ENCODE results near the gene GOLGA8B.
"Not testable (repeated sequence)": the region's sequence is repeated elsewhere in the genome, so short reads cannot be mapped to it uniquely, and the experiment has no call there.

The GOLGA8B gene

DNA sequence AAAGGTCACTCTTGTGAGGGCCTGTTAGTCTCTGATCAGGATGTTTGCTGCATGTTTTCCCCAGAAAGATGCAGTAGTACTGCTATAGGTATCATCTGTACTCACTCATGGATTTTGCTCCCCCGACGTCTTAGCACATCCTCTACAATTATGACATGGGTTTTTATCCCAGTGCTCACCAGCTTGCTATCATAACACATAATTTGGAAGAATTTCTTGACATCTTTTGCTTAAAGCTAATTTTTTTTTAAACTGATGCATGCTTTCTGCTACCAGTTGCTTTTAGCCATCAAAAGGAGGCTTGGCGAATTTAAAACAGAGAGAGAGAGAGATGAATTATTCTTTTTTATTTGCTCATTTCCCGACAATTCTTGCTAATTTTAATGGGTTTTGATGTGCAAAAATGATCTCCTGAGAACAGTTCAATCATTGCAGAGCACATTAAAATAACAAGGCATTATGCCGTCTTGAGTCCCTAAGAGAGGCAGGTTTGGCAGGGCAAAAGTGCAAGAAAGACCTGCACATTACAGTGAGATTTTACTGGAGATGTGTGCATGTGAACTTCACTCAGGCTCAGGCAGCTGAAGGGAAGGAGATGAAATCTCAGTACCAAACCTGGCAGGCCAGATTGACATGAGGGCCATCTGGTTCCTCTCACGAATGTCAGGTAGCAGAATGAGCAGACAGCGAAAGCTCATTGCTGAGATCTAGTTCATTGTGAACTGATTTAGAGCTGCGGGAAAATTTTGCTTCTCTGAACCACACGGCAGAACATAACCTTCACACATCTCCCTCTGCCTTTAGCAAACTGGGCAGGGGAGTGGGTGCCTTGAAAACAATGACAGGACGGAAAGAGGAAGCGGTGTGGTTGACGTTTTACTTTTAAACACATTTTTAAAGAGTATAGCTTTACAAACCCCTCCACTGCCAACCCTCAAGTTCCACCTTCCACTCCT lies 25.9 kb upstream of the GOLGA8B start:
- no peak overlapping the region for H3K4me3 Mint-ChIP-seq
- peaks cover 53 to 57% of the 10 kb centered on the region in 2 donors for H3K27me3 Mint-ChIP-seq
- no peak overlapping the region for H3K27ac Mint-ChIP-seq
- H3K4me1 Mint-ChIP-seq (ENCODE audit: low read depth in 2 of 2) = no peaks in the 10 kb centered on the region
- no peaks in the 10 kb centered on the region for H3K9me3 Mint-ChIP-seq
- no peaks in the 10 kb centered on the region for H3K36me3 Mint-ChIP-seq (ENCODE audit: insufficient read depth)
- no peak for DNase-seq
- peak; percentile 31 for ATAC-seq (replicated peaks)

DNA sequence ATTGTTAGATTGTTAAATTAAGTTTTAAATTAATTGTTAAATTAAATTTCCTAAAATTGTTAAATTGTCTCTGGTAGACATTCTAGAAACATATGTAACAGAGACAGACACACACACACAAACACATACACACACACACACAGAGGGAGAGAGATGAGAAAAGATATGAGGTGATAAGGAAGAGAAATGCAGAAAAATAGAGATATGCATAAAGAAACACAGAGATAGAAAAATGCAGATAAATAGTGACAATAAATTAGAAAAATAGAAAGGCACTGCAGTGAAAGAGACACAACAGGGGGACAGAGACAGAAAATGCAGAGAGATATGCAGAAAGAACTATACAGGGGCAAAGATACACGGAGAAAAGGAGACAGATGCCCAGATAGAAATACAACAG lies 25.1 kb upstream of the GOLGA8B start:
- H3K9me3 Mint-ChIP-seq = no peaks in the 10 kb centered on the region

DNA sequence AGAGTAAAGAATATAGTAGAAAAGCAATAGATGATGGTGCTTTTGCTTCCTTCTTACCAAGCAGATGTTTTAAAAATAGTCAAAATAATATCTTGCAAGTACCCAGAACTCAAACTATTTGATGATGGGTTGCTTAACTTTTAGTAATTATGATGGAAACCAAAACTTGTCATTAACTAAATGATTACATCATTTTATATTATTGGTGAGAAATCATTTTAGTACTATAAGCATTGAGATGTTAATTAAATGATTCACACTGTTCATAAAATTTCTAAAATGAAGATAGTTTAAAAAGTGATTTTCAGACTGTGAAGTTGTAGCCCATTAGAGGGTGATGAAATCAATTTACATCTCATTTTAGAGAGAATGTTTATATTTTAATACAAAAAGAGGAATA lies 24.4 kb upstream of the GOLGA8B start:
- no peaks in the 10 kb centered on the region for H3K4me1 Mint-ChIP-seq (ENCODE audit: low read depth in 2 of 2)
- no peak overlapping the region for H3K27ac Mint-ChIP-seq
- H3K4me3 Mint-ChIP-seq = no peak overlapping the region
- H3K27me3 Mint-ChIP-seq = peaks cover 58 to 64% of the 10 kb centered on the region in 2 donors
- H3K9me3 Mint-ChIP-seq = no peaks in the 10 kb centered on the region
- DNase-seq = no peak
- ATAC-seq (replicated peaks) = no peak
- H3K36me3 Mint-ChIP-seq (ENCODE audit: insufficient read depth) = no peaks in the 10 kb centered on the region

More for the DNA sequence above, 25.1 kb upstream of the GOLGA8B start:
- H3K4me1 Mint-ChIP-seq (ENCODE audit: low read depth in 2 of 2) = no peaks in the 10 kb centered on the region
- no peak overlapping the region for H3K4me3 Mint-ChIP-seq
- H3K27ac Mint-ChIP-seq = no peak overlapping the region
- no peaks in the 10 kb centered on the region for H3K36me3 Mint-ChIP-seq (ENCODE audit: insufficient read depth)
- H3K27me3 Mint-ChIP-seq = peaks cover 60 to 64% of the 10 kb centered on the region in 2 donors
- DNase-seq = no peak
- no peak for ATAC-seq (replicated peaks)

DNA sequence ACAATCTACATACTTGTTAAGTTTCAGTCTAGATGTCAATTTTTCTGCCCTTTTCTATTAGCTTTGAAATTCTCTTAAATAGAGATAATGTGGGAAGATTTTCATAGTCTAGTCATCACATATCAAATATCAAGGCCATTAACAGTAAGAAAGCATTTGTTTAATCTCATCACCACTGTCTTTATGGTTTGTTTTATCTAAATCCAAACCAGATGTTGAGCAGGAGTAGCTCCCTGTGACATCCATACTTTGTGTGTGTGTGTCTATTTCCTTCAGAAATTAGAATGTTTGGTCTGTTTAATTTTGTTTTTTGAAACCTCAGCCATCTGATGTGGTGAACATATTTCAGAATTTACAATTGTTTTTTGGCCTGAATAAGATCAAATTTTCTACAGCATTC lies 23.1 kb upstream of the GOLGA8B start:
- H3K9me3 Mint-ChIP-seq = no peaks in the 10 kb centered on the region
- H3K36me3 Mint-ChIP-seq (ENCODE audit: insufficient read depth) = no peaks in the 10 kb centered on the region
- H3K4me3 Mint-ChIP-seq = no peak overlapping the region
- no peak overlapping the region for H3K27ac Mint-ChIP-seq
- peaks cover 54 to 59% of the 10 kb centered on the region in 2 donors for H3K27me3 Mint-ChIP-seq
- no peak for DNase-seq
- no peak for ATAC-seq (replicated peaks)
- H3K4me1 Mint-ChIP-seq (ENCODE audit: low read depth in 2 of 2) = no peaks in the 10 kb centered on the region

DNA sequence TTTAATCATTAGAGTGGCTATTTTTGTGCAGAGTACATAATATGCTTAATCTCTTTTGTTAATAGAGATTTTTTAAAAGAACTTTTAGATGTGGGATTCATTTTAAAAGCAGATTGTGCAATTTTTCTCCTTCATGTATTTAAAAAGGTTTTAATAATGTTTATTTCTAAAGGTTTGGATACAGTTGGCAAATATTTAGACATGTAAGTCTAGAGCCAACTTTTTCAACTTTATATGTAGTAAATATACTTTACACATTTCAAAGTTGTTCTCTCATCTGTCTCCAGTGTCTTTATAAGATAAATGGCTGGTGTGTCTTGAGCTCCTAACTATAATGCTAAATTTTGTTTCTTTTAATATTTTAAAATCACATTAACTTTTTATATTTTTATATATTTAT lies 22.7 kb upstream of the GOLGA8B start:
- Mint-ChIP-seq H3K27ac (no peak overlapping the region), H3K9me3 (no peaks in the 10 kb centered on the region), H3K4me1 (ENCODE audit: low read depth in 2 of 2) (no peaks in the 10 kb centered on the region), H3K36me3 (ENCODE audit: insufficient read depth) (no peaks in the 10 kb centered on the region), H3K27me3 (peaks cover 50 to 60% of the 10 kb centered on the region in 2 donors), H3K4me3 (no peak overlapping the region)
- ATAC-seq (replicated peaks) (no peak), DNase-seq (no peak)

DNA sequence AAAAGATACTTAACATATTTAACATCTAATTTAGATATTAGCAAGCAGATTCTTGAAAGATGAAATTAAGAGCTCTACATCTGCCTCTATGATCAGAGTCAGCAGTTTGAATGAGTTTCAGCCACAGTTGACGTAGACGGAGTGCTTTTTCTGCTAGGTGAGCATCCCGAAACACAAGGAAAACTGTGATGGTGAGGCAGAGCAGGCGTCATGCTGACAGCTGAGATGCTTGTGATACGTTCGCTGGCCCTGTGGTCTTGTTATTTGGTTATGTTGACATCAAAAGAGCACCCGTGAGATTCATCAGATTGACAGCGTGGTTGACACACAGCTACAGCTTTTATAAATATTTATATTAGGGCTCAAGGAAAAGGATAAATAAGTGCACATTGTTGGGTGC lies 19.6 kb upstream of the GOLGA8B start:
- Mint-ChIP-seq H3K4me1 (ENCODE audit: low read depth in 2 of 2) (no peaks in the 10 kb centered on the region), H3K27me3 (peaks cover 60 to 68% of the 10 kb centered on the region in 2 donors), H3K9me3 (no peaks in the 10 kb centered on the region), H3K4me3 (no peak overlapping the region), H3K27ac (no peak overlapping the region), H3K36me3 (ENCODE audit: insufficient read depth) (no peaks in the 10 kb centered on the region)
- ATAC-seq (replicated peaks) = no peak
- no peak for DNase-seq

DNA sequence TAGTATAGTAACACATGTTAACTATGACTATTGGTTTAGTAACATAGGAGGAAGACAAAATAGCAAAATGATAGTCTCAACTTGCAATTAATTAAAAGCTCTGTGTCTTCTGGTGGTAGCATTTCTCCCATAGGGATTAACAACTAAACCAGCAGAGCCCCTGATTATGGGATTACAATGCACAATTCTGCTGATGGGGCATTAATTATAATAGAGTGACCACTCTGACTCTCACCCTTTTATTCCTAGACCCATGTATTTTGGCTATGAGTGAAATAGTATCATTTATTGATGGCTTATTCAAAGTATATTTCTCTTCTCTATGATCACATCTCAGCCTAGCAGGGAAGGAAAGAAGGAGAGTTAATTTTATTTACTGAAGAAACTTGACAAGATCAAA lies 17.5 kb upstream of the GOLGA8B start:
- DNase-seq (no peak), ATAC-seq (replicated peaks) (no peak)
- Mint-ChIP-seq H3K4me1 (ENCODE audit: low read depth in 2 of 2) (no peaks in the 10 kb centered on the region), H3K36me3 (ENCODE audit: insufficient read depth) (no peaks in the 10 kb centered on the region), H3K27ac (no peak overlapping the region), H3K9me3 (no peaks in the 10 kb centered on the region), H3K27me3 (peaks cover 54 to 55% of the 10 kb centered on the region in 2 donors), H3K4me3 (no peak overlapping the region)

DNA sequence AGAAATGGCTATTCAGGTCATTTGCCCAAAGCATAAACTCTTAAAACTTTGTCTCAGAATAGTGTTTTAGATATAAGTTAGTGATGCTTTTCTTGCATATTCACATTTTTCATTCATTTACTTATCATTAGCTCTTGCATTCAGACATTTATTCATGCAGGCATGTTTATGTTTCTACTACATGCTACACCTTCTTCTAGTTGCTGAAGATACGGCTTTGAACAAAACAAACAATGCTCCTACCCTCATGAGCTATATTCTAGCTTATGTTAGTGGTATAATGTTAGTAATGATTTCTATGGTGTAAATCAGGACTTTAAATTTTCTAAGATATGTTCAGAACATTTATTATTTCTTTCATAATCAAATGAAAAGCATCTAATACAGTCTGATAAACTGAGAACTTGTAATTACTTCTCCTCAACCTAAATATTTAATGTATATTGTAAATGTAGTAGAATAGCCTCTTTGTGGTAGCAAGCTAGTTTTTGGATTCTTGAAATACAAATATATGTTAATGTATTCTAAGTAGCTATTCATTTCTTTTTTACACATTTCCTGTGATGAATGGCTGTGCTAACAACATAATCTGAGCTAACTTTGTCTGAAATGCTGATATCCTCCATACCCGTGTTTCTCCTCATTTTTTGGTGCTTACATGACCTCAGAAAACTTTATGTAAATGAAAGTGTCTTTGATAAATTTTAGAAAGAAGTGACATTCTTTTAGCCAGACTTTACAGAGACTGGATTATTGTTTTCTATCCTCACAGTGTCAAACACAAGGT lies 15.5 kb upstream of the GOLGA8B start:
- ATAC-seq (replicated peaks) (no peak), DNase-seq (no peak)
- H3K4me3 Mint-ChIP-seq = no peak overlapping the region
- H3K27ac Mint-ChIP-seq = no peak overlapping the region
- no peaks in the 10 kb centered on the region for H3K36me3 Mint-ChIP-seq (ENCODE audit: insufficient read depth)
- peaks cover 41 to 48% of the 10 kb centered on the region in 2 donors for H3K27me3 Mint-ChIP-seq
- no peaks in the 10 kb centered on the region for H3K4me1 Mint-ChIP-seq (ENCODE audit: low read depth in 2 of 2)
- H3K9me3 Mint-ChIP-seq = no peaks in the 10 kb centered on the region

DNA sequence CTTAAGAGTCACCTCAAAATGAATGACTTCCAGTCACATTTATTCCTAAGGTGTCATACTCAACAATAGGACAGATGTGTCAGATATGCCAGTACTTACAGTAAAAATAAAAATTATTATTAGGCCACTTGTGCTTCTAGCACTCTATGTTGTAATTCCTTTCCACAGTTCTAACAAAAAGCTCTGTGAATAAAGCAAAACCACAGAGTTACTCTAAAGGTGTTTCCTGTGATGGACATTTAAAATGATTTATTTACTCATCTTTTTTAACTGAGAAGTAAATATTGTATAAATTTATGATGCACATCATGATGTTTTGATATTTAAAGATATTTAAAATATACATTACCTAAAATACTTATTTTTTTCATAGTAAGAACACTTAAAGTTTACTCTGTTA lies 13.9 kb upstream of the GOLGA8B start:
- peaks cover 29 to 46% of the 10 kb centered on the region in 2 donors for H3K27me3 Mint-ChIP-seq
- DNase-seq (no peak), ATAC-seq (replicated peaks) (no peak)
- H3K4me1 Mint-ChIP-seq (ENCODE audit: low read depth in 2 of 2) = no peaks in the 10 kb centered on the region
- H3K36me3 Mint-ChIP-seq (ENCODE audit: insufficient read depth) = no peaks in the 10 kb centered on the region
- H3K4me3 Mint-ChIP-seq = no peak overlapping the region
- no peak overlapping the region for H3K27ac Mint-ChIP-seq
- no peaks in the 10 kb centered on the region for H3K9me3 Mint-ChIP-seq

DNA sequence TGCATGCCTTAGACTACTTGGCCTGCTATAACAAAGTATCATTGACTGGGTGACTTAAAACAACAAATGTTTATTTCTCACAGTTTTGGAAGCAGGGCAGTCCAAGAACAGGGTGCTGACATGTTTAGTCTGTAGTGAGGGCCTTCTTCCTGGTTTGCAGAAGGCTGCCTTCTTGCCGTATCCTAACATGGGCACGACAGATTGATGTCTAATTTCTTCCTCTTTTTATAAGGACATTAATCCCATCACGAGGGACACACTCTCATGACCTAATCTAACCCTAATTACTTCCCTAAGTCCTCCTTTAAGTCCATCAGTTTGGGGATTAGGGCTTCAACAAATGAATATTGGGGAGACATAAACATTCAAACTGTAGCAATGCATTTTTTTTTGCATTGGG lies 10.9 kb upstream of the GOLGA8B start:
- Mint-ChIP-seq H3K4me3 (no peak overlapping the region), H3K36me3 (ENCODE audit: insufficient read depth) (no peaks in the 10 kb centered on the region), H3K4me1 (ENCODE audit: low read depth in 2 of 2) (no peaks in the 10 kb centered on the region), H3K9me3 (no peaks in the 10 kb centered on the region), H3K27me3 (peaks cover 20 to 35% of the 10 kb centered on the region in 2 donors), H3K27ac (no peak overlapping the region)
- no peak for DNase-seq
- ATAC-seq (replicated peaks) = no peak

DNA sequence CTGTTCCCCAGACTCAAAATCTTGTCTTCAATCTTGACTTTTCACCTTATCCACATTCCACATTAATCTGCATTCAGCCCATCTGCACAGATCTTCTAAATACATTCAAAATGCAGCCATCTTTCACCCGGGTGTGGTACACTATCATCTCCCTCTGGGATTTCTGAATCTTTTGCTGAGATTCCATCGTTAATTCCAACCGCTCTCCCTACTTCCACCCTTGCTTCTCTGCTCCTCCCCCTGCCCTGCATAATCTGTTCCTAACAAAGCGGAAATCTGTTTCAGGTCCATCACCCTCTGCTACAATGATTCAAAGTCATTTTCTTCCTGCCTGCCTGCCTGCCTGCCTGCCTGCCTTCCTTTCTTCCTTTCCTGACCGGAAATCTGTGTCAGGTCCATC lies 7.9 kb upstream of the GOLGA8B start:
- Mint-ChIP-seq H3K36me3 (ENCODE audit: insufficient read depth) (peaks cover 3% of the 10 kb centered on the region), H3K27me3 (peaks cover 15 to 23% of the 10 kb centered on the region in 2 donors)
- no peak for ATAC-seq (replicated peaks)

DNA sequence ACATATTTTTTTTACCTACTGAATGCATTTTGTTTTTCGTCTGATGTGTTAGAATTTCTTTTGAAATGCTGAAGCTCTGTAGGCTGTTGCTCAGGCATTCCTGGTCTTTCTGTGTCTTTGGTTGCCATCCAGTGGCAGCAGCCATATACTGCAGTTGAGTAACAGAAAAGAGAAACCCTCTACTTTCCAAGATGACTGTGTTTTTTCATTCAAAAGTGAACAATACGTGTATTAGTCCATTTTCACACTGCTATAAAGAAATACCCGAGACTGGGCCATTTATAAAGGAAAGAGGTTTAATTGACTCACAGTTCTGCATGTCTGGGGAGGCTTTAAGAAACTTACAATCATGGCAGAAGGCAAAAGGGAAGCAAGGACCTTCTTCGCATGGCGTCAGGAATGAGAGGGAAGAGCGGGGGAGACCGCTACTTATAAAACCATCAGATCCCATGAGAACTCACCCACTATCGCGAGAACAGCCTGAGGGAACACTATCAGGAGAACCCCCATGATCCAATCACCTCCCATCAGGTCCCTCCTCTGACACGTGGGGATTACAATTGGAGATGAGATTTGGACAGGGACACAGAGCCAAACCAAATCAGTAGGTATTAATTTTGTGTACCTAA lies 4.7 kb upstream of the GOLGA8B start:
- Mint-ChIP-seq H3K4me3 (peak overlapping the region; percentile 47 to 66), H3K36me3 (ENCODE audit: insufficient read depth) (peaks cover 11% of the 10 kb centered on the region), H3K9me3 (no peaks in the 10 kb centered on the region), H3K27ac (no peak overlapping the region), H3K4me1 (ENCODE audit: low read depth in 2 of 2) (peaks cover 3 to 8% of the 10 kb centered on the region in 2 donors), H3K27me3 (peaks cover 19 to 25% of the 10 kb centered on the region in 2 donors)
- peak; percentile 51 to 61 (median 51) for DNase-seq
- ATAC-seq (replicated peaks) = peak; percentile 49

More for the DNA sequence above, 7.9 kb upstream of the GOLGA8B start:
- peaks cover 3 to 4% of the 10 kb centered on the region in 2 donors for H3K4me1 Mint-ChIP-seq (ENCODE audit: low read depth in 2 of 2)
- no peaks in the 10 kb centered on the region for H3K9me3 Mint-ChIP-seq
- no peak overlapping the region for H3K27ac Mint-ChIP-seq
- no peak for DNase-seq
- H3K4me3 Mint-ChIP-seq = no peak overlapping the region

DNA sequence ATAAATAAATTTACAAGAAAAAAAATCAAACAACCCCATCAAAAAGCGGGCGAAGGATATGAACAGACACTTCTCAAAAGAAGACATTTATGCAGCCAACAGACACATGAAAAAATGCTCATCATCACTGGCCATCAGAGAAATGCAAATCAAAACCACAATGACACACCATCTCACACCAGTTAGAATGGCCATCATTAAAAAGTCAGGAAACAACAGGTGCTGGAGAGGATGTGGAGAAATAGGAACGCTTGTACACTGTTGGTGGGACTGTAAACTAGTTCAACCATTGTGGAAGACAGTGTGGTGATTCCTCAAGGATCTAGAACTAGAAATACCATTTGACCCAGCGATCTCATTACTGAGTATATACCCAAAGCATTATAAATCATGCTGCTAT lies 2.5 kb upstream of the GOLGA8B start:
- H3K27me3 Mint-ChIP-seq = peaks cover 7 to 14% of the 10 kb centered on the region in 2 donors
- not testable (repeated sequence) for ATAC-seq (replicated peaks); H3K9me3 Mint-ChIP-seq; H3K4me3 Mint-ChIP-seq; DNase-seq; H3K27ac Mint-ChIP-seq
- H3K36me3 Mint-ChIP-seq (ENCODE audit: insufficient read depth) = peaks cover 17% of the 10 kb centered on the region
- peaks cover 8 to 23% of the 10 kb centered on the region in 2 donors for H3K4me1 Mint-ChIP-seq (ENCODE audit: low read depth in 2 of 2)

All from effector memory CD8-positive, alpha-beta T cell (primary cell).